ENCODE measurements around the gene POU6F2. TPM values are rescaled to one million over a fixed set of nuclear protein-coding genes. Genes with fewer than 3 reads are reported as not detected.

POU6F2 gene
- total and polyA plus RNA-seq, 9 of the 15 experiments (the other 6 are each of a cell fraction or from before 2014, with no cell fraction given): 0.29 to 1.5 (median 0.96) TPM

DNA sequence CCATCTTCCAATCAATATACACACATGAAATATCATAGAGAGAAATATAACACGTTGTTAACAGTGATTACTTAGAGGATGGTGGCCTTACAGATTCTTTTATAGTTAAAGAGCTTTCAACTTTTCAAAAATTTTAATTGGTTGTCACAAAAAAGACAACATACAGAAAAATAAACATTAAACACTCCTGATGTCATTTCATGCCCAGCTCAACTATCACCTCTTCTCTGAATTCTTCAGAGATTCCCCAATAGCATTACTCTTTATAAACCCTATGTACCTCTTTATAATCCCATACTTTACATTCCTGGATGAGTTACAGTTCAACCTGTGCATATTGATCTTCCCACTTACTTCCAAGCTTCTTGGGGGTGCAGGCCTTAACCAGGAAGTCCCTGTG lies 159.8 kb downstream of the POU6F2 start:
- intact Hi-C loops (cut with micrococcal nuclease) (no loop called here), in situ Hi-C loops (cut with MboI) (no loop called here)
- no TSS peak for BruUV-seq (replicated peaks)
- no peak overlapping the region for H3K27ac ChIP-seq (ENCODE audit: extremely low read depth, low read depth, low read length)
- H3K9me1 ChIP-seq (ENCODE audit: control insufficient read depth, insufficient read depth, low read length): no peaks in the 10 kb centered on the region
- TF ChIP-seq NR1H2 (CRISPR knock-in tag; IDR thresholded peaks at IDR 0.05) (no peak), ZNF239 (CRISPR knock-in tag; IDR thresholded peaks at IDR 0.05) (no peak), CREB1 (IDR thresholded peaks at IDR 0.05) (no peak), CREB1 (CRISPR knock-in tag; IDR thresholded peaks at IDR 0.05) (no peak), MYBL2 (IDR thresholded peaks at IDR 0.05; ENCODE audit: low read depth) (no peak), MYBL2 (CRISPR knock-in tag; IDR thresholded peaks at IDR 0.05; ENCODE audit: borderline replicate concordance) (no peak), SAFB (IDR thresholded peaks at IDR 0.05; ENCODE audit: borderline replicate concordance, low read depth, low read length) (no peak), ZFP1 (CRISPR knock-in tag; IDR thresholded peaks at IDR 0.05) (peak; percentile 83)
- TF ChIP-seq, protein P1, sequence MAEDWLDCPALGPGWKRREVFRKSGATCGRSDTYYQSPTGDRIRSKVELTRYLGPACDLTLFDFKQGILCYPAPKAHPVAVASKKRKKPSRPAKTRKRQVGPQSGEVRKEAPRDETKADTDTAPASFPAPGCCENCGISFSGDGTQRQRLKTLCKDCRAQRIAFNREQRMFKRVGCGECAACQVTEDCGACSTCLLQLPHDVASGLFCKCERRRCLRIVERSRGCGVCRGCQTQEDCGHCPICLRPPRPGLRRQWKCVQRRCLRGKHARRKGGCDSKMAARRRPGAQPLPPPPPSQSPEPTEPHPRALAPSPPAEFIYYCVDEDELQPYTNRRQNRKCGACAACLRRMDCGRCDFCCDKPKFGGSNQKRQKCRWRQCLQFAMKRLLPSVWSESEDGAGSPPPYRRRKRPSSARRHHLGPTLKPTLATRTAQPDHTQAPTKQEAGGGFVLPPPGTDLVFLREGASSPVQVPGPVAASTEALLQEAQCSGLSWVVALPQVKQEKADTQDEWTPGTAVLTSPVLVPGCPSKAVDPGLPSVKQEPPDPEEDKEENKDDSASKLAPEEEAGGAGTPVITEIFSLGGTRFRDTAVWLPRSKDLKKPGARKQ (CRISPR knock-in tag; IDR thresholded peaks at IDR 0.05): no peak
- no peaks in the 10 kb centered on the region for H3K9me3 ChIP-seq (replicated peaks; ENCODE audit: control insufficient read depth, insufficient read depth, low read depth, low read length)
- ATAC-seq: no peak
- no peaks in the 10 kb centered on the region for H3K27me3 ChIP-seq (ENCODE audit: control insufficient read depth in 2 of 2, insufficient read depth in 2 of 2, low read length in 2 of 2)
- H3K36me3 ChIP-seq (ENCODE audit: control insufficient read depth, insufficient read depth, low read length): no peaks in the 10 kb centered on the region
- H3K4me3 ChIP-seq: no peak overlapping the region
- CTCF ChIA-PET (ENCODE audit: low intra/inter-chr PET ratio): no interaction called here
- DNase-seq (ENCODE audit: extremely low read depth in 1 of 4, low spot score in 3 of 4): no peak
- H3K9ac ChIP-seq (ENCODE audit: insufficient read depth in 1 of 2, low read depth in 2 of 2, low read length in 2 of 2): no peak overlapping the region
- WGBS (ENCODE audit: insufficient coverage, low coverage, missing lambda C conversion rate): 0% methylated on average over 1 of the region's 1 CpG
- H3K4me1 ChIP-seq (replicated peaks in 1 of 2; ENCODE audit: control insufficient read depth in 2 of 2, insufficient read depth in 2 of 2, low read length in 2 of 2): no peaks in the 10 kb centered on the region
- H2AFZ ChIP-seq (ENCODE audit: low read depth, low read length): no peak overlapping the region
- H3K4me2 ChIP-seq (ENCODE audit: insufficient read depth, low read length): no peak overlapping the region
- no peaks in the 10 kb centered on the region for H4K20me1 ChIP-seq (replicated peaks; ENCODE audit: control insufficient read depth, insufficient read depth, low read length)
- no peak for FAIRE-seq
- no peaks in the 10 kb centered on the region for H3K79me2 ChIP-seq (ENCODE audit: control insufficient read depth, insufficient read depth, low read length)
- POLR2A ChIA-PET: no interaction called here
